H1 (cell line): Measurements from ENCODE around the gene RNF114. TPM values are rescaled to one million over a fixed set of nuclear protein-coding genes. Genes with fewer than 3 reads are reported as not detected.

Experiments used
- CHD2 ChIP-seq: IDR thresholded peaks from 2 replicates; pipeline ENCODE4 v1.6.1; 2012; ENCODE audit warnings: low read length, improper control_type of control experiment
- CREB1 ChIP-seq: IDR thresholded peaks from 2 replicates; pipeline ENCODE4 v1.6.1; 2012; ENCODE audit warnings: inconsistent platforms
- KDM4A ChIP-seq: IDR thresholded peaks from one replicate; pipeline ENCODE4 v1.7.1; 2012; ENCODE audit warnings: low read depth, mild to moderate bottlenecking, moderate library complexity, low read length, inconsistent platforms; ENCODE audit not compliant: severe bottlenecking
- RNF2 ChIP-seq: fragments of 200-900, 300-1000 bp; sonication (generic); IDR thresholded peaks from 2 replicates; pipeline ENCODE4 v1.7.1; 2016; ENCODE audit warnings: borderline replicate concordance, low read depth, mild to moderate bottlenecking, antibody characterized with exemption, low read length; ENCODE audit not compliant: poor library complexity, severe bottlenecking; ENCODE audit errors: missing control alignments
- SP4 ChIP-seq: IDR thresholded peaks from 2 replicates; pipeline ENCODE4 v1.6.1; 2012; ENCODE audit warnings: low read length, inconsistent platforms
- YY1 ChIP-seq: IDR thresholded peaks from 2 replicates; pipeline ENCODE4 v1.6.1; 2011; ENCODE audit warnings: low read depth, mild to moderate bottlenecking, low read length
- ZNF274 ChIP-seq: IDR thresholded peaks from 2 replicates; pipeline ENCODE4 v1.7.0; 2012; ENCODE audit warnings: low read length, borderline replicate concordance; ENCODE audit errors: extremely low read depth
- polyA plus RNA-seq, 7 experiments: library from polyadenylated mRNA; depleted of rRNA in 3 of 7; stranded (reverse) in 5 of 7; unstranded in 2 of 7; fragments of >200 nt in 5 of 7; fragments of 200-250 nt in 2 of 7; gene quantifications; 1 replicate in 5 of 7; 2 replicates in 1 of 7; 4 replicates in 1 of 7; pipeline versions ENCODE4 v1.2.1 to v1.2.3, GENCODE V29; 2011 to 2013; ENCODE audit warnings: missing spikeins in 2 of 7, mixed read lengths in 2 of 7
- total RNA-seq: library from RNA; stranded (reverse); fragmentation: NEBNext Ultra II Directional; extraction: Animal tissue kit (Norgen Biotek cat#: 25700); gene quantifications from 2 replicates; pipeline ENCODE4 v1.2.1, GENCODE V29; 2021
- TF ChIP-seq, protein P1 (sequence below), 3 experiments: IDR thresholded peaks; 1 replicate in 2 of 3; 2 replicates in 1 of 3; pipeline versions ENCODE4 v1.5.1 to v1.6.1; 2011; ENCODE audit warnings: low read length in 3 of 3, mild to moderate bottlenecking in 3 of 3, inconsistent platforms in 2 of 3, low read depth in 1 of 3, moderate library complexity in 1 of 3; ENCODE audit not compliant: insufficient read depth in 1 of 3; ENCODE audit errors: control extremely low read depth in 1 of 3

Gene RNF114
- total and polyA plus RNA-seq, 2 of the 8 experiments (the other 6 are each of a cell fraction or from before 2014, with no cell fraction given), result 81.7 to 89.9 TPM

DNA sequence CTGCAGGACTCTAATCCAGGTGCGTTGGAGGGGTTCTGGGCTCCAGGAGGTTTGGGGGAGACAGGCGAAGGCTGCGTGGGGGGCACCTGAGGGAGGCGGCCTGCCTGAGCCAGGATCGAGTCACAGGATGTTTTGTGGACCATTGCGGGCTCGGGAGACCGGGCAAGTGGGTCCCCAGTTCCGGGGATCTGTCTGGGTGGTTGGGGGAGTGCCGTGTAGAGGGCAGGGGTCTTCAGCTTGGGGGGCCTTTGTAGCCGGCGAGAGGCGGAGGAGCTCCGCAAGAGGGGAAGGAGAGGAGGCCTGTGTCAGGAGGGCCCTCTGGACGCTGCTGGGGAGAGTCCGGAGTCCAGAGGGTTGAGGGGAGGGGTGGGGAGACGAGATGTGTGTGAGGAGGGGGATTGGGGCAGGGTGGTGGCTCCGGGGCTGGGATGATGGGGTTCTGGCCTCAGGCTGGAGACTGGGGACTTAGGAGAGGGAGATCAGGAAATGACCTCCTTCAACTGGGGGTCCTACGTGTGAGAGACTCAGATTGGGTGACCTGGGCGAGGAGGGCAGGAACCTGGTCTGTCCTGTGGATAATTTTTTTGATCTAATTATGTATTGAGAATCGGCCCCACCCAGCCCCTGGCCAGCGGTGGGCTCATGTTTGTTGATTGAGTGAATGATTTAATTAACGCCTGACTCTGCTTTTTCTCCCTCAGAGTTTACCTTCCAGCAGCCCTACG, 47.1 kb downstream of the RNF114 start (continued):
- TF ChIP-seq YY1 (no peak), CHD2 (no peak), CREB1 (no peak), ZNF274 (no peak), RNF2 (no peak), KDM4A (no peak), SP4 (no peak)
- TF ChIP-seq, protein P1, sequence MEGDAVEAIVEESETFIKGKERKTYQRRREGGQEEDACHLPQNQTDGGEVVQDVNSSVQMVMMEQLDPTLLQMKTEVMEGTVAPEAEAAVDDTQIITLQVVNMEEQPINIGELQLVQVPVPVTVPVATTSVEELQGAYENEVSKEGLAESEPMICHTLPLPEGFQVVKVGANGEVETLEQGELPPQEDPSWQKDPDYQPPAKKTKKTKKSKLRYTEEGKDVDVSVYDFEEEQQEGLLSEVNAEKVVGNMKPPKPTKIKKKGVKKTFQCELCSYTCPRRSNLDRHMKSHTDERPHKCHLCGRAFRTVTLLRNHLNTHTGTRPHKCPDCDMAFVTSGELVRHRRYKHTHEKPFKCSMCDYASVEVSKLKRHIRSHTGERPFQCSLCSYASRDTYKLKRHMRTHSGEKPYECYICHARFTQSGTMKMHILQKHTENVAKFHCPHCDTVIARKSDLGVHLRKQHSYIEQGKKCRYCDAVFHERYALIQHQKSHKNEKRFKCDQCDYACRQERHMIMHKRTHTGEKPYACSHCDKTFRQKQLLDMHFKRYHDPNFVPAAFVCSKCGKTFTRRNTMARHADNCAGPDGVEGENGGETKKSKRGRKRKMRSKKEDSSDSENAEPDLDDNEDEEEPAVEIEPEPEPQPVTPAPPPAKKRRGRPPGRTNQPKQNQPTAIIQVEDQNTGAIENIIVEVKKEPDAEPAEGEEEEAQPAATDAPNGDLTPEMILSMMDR (IDR thresholded peaks at IDR 0.05; ENCODE audit: control extremely low read depth in 1 of 3, insufficient read depth in 1 of 3, low read depth in 1 of 3, low read length in 3 of 3), result no peak
- TF ChIP-seq, all 59 proteins: peak for 0
